Caki2 (cell line): ENCODE measurements around the gene PIGU. TPM values are rescaled to one million over a fixed set of nuclear protein-coding genes. Genes with fewer than 3 reads are reported as not detected.
"Not testable (repeated sequence)": the region's sequence is repeated elsewhere in the genome, so short reads cannot be mapped to it uniquely, and the experiment has no call there.

ENCODE experiments used
- DNase-seq: peaks from one replicate; pipeline ENCODE4 v3.0.0-alpha.2; 2015; ENCODE audit warnings: low read depth
- in situ Hi-C: cut with HindIII; loops from 2 replicates; pipeline ENCODE4 v1.10.0; 2016; ENCODE audit warnings: low sequenced_read_pairs, low pct_unique_long_range_greater_than_20kb, mixed read lengths
- total RNA-seq: library from RNA; depleted of rRNA; stranded (reverse); fragments of >200 nt; shearing (Covaris generic); gene quantifications from 2 replicates; pipeline ENCODE4 v1.2.3, GENCODE V29; 2014; ENCODE audit warnings: low replicate concordance

The PIGU gene
- total RNA-seq, 1 experiment from 2014 or later: 33.8 TPM

- DNase-seq: no peak
- in situ Hi-C loops: no loop called here
These were observed 144.1 kb downstream of the PIGU start for GRCh38 chr20:34532756-34533155.

DNA sequence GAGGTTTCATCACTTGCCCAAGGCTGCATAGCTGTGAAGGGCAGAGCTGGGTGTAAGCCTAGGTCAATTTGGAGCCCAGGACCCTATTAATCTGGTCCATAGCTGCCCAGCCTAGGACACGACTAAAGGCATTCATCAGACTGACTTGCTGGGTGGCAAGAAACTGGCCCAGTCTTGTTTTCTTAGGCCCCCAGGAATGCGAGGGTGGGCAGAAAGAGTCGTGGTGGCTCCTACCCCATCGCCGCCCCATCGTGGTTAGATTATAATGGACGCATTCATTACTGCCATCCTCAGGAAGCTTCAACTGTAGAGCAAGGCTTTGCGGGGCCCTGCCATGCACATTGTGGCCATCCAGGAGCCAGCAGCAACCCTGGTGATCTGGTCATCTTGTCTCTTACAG is 144.6 kb downstream of the PIGU start:
- no peak for DNase-seq
- in situ Hi-C loops: no loop called here

DNA sequence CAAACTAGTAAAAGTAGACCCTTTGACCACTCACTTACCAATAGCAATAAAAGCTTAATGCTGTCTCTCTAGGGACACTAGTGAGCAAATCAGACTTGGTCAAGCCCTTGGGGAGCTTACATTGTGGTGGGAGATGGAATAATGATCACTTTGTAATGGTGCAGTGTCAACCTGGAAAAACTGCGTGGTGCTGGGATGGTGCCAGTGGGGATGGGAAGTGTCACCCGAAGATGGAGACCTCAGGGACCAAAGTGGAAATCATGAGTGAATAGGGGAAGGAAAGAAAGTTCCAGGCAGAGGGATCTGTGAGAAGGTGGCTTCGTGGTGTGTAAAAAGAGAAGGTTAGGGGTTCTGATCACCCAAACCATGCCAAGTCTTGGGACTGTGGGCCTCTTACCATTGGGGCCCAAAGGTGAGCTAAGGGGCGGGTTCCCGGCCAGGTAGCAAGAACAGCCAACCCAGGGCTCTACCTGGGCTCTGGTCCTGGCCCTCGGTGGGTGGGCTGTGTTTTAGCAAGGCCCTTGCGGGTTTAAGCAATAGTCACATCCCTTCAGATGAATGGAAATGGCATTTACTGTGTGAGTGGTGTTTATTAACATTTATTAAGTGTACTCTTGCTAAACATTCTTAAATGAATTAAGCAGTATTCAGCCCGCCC is 145.2 kb downstream of the PIGU start:
- DNase-seq: no peak
- in situ Hi-C loops: no loop called here

GRCh38 chr20:34530342-34530741 is 146.6 kb downstream of the PIGU start:
- in situ Hi-C loops: no loop called here
- no peak for DNase-seq

- in situ Hi-C loops: no loop called here
- DNase-seq: no peak
These were observed 147.2 kb downstream of the PIGU start for GRCh38 chr20:34529742-34530141.

- DNase-seq: peak; percentile 58
- in situ Hi-C loops: no loop called here
These were observed 148.0 kb downstream of the PIGU start for GRCh38 chr20:34528921-34529297.

DNA sequence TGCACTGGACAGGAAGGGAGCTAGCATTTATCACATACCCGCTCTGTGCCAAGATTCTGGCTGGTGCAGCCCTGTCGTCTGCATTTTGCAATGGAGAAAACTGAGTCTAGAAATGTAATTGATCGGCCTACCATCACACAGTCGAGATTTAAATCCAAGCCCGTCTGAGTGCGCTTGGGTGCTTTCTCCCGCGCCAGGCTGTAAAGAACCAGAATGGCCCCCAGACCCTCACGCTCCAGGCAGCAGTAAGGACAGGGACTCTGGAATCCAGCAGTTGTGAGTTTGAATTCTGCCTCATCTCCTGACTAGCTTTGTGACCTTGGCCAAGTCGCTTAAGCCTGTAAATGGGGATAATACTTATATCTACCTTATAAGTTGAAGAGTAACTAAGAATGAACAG is 149.9 kb downstream of the PIGU start:
- DNase-seq: no peak
- in situ Hi-C loops: no loop called here

GRCh38 chr20:34526466-34526865 is 150.4 kb downstream of the PIGU start:
- in situ Hi-C loops: no loop called here
- DNase-seq: no peak

DNA sequence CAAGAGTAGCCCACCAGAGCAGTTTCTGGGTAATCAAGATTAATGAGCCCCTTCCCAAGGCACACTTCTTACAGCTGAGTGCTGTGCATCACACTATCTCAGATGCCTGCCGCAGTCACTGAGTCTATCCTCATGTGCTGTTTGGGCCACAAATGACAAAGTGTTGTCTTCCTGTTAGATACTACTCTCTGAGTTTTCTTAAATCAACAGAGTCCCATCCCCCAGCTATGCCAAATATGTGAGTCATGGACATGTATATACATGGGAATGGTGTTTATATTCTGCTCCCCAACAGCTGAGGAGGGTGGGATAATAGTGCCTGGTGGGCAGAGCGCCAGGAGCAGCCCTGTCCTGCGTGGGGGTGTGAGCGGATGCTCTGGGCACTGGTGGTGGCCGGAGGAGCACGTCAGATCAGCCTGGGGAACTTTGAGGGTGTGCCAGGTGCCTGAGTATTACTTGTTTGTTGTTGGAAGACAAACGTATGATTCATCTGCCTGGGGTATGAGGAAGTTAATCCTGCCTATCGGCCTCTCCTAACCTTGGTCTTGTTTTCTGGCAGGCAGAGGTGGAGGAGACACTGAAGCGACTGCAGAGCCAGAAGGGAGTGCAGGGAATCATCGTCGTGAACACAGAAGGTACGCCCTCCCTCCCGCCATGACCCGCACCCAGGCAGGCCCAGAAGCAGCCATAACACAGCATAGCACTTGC is 151.0 kb downstream of the PIGU start:
- in situ Hi-C loops: no loop called here
- peak; percentile 100 for DNase-seq

DNA sequence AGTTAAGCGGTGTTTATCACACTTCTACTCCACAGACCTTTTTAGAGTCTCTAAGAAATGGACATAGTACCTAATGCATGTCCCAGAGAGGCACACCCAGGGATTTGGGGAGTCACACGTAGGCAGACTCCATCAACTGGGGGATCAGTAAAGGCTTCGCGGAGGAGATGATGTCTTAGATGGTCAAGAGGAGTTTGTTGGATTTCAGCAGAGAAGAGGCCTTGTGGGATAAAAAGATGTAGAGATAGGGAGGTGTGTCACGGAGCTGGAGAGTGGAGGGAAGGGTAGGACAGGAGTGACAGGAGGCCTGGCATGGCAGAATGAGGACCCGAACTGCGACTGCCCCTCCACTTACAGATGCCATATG is 151.6 kb downstream of the PIGU start:
- in situ Hi-C loops: no loop called here
- DNase-seq: no peak

DNA sequence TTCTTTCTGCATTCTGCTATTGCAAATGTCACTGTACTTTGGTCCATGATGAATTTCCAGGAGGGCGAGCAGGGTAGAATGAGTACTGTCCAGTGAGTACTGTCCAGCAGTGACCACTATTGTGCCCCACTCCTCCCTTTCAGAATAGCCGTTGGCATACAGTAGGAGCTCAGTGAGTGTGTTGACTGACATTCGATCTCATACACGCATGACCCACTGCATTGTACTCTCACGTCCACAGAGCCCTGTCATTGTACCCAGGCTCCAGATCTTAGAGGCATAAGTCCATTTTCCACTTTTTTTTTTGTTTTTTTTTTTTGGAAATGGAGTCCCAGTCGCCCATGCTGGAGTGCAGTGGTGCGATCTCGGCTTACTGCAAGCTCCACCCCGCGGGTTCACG is 152.5 kb downstream of the PIGU start:
- no peak for DNase-seq
- in situ Hi-C loops: loop anchor here (5.0 kb wide), 1 partner anchor 72 kb away; no protein-coding TSS in a partner anchor

DNA sequence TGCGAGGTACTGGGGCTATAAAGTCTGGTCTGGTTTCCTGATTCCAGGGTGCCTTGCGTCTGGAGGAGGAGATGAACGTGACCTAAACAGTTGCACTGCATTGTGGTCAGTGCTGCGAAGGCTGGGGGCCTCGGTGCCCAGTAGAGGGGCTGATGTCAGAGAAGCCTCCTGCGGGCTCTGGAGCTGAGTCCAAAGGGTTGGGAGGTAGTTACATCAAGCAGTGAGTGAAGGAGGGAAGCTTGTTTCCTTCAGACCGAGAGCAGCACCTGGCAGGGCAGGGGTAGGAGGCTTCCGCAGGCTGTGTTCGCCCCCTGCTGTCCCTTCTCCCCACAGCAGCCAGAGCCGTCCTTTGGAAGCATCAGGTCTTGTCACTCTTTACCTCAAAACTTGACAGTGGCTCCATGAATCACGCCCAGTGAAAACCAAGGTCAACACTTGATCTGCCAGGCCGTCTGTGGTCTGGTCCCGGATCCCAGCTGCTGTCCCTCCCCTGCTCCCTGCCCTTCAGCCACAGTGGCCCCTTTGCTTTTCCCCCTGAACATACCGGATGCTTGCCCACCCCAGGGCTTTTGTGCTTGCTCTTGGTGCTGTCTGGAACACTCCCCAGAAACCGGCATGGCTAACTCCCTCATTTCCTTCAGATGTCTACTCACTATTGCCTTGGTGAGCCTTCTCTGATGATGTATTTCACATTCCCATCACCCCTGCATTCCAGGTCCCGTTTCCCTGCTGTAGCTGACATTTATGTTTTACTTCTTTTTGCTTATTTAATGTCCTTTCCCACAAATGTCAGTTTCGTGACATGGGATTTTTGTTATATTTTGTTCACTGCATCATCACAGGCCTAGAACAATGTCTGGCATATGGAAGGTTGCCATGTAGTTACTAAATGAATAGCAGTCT is 153.7 kb downstream of the PIGU start:
- in situ Hi-C loops: loop anchor here (5.0 kb wide), 1 partner anchor 71 kb away; no protein-coding TSS in a partner anchor
- DNase-seq: peak; percentile 75

- in situ Hi-C loops: loop anchor here (5.0 kb wide), 1 partner anchor 68 kb away; no protein-coding TSS in a partner anchor
- not testable (repeated sequence) for DNase-seq
These were observed 157.1 kb downstream of the PIGU start for GRCh38 chr20:34519841-34520240.

DNA sequence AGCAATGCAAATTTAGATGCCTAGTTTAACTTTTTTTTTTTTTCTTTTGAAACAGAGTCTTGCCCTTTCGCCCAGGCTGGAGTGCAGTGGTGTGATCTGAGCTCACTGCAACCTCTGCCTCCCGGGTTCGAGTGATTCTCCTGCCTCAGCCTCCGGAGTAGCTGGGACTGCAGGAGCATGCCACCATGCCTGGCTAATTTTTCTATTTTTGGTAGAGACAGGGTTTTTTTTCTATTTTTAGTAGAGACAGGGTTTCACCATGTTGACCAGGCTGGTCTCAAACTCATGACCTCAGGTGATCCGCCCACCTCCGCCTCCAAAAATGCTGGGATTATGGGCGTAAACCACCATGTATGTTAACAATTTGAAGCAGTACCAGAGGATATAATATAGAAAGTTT is 158.0 kb downstream of the PIGU start:
- DNase-seq, in situ Hi-C loops: not testable (repeated sequence)

GRCh38 chr20:34517114-34517505 is 159.8 kb downstream of the PIGU start:
- DNase-seq: no peak
- in situ Hi-C loops: no loop called here

DNA sequence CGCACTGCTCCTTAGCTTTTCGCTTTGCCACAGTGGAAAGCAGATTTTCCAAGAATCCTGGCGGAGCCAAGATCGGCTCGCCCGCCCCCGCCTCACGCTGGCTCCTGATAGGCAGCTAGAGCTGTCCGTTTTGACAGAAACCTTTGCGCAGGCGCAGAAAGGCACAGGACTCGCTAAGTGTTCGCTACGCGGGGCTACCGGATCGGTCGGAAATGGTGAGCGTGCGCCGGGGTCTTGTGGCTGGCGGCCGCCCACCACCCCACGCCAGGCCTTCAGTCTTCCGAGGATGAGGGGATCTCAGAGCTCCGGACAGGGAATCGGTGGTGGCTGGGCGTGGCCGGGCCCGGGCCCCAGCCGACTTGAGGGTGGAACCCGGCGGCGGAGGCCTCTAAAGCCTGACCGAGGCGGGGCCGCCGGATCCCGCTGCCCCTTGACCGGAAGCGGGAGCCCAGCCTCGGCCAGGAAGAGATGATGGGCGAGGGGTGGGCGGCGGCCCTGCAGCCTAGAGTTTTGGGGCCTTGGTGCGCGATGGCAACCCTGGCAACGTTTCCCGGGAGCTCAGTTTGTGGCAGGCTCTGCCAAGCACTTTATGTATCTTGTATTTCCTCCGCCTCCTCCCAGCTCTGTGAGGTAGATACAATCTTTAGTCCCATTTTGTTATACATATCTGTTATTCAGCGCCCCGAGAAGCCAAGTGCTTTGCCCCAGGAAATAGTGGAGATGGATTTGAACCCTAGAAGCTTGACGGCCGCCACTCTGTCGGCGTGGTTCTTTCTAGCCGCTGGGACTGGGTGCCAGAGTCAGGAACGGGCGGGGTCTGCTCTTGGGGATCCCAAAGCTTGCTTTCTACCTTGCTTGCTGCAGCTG is 160.4 kb downstream of the PIGU start, which contains the start of gene DYNLRB1:
TSS of gene DYNLRB1 (plus strand) at position 176 of the 867 bp plus-strand sequence. CDS start at position 213, 37 bp downstream.
- in situ Hi-C loops: no loop called here

GRCh38 chr20:34515484-34516246 is 161.2 kb downstream of the PIGU start:
- in situ Hi-C loops: no loop called here
- DNase-seq: peak; percentile 75

More for the DNA sequence above, 160.4 kb downstream of the PIGU start, which contains the start of gene DYNLRB1:
- DNase-seq: peak; percentile 95
